Neural cell (in vitro differentiated cells): ENCODE measurements around the gene ARHGEF1. TPM values are rescaled to one million over a fixed set of nuclear protein-coding genes. Genes with fewer than 3 reads are reported as not detected.

Source experiments
- H2AFZ ChIP-seq: fragments of 200-600, 300-800 bp; sonication (generic), shearing (Covaris generic); 2 replicates; pipeline ENCODE4 v1.6.0; 2014; ENCODE audit warnings: low read depth, mild to moderate bottlenecking, antibody characterized with exemption, low read length, moderate library complexity
- H3F3A ChIP-seq: fragments of 200-600 bp; shearing (Covaris generic); 2 replicates; pipeline ENCODE4 v1.6.1; 2016; ENCODE audit warnings: mild to moderate bottlenecking, moderate library complexity, mixed read lengths, antibody characterized with exemption, low read length; ENCODE audit not compliant: insufficient read depth, poor library complexity, severe bottlenecking
- H3K27ac ChIP-seq: fragments of 200-600, 300-800 bp; sonication (generic), shearing (Covaris generic); 2 replicates; pipeline ENCODE4 v1.5.1; 2014; ENCODE audit warnings: mild to moderate bottlenecking, low read length, moderate library complexity
- H3K27me3 ChIP-seq: fragments of 300-800, 200-600 bp; sonication (generic), shearing (Covaris generic); 2 replicates; pipeline ENCODE4 v1.6.0; 2014; ENCODE audit warnings: mild to moderate bottlenecking, low read depth, low read length, moderate library complexity; ENCODE audit not compliant: insufficient read depth
- H3K36me3 ChIP-seq: fragments of 300-800, 200-600 bp; sonication (generic), shearing (Covaris generic); 2 replicates; pipeline ENCODE4 v1.5.1; 2014; ENCODE audit warnings: mild to moderate bottlenecking, antibody characterized with exemption, low read length, moderate library complexity; ENCODE audit not compliant: insufficient read depth
- H3K4me2 ChIP-seq: fragments of 300-800, 200-600 bp; sonication (generic), shearing (Covaris generic); 2 replicates; pipeline ENCODE4 v1.6.0; 2014; ENCODE audit warnings: mild to moderate bottlenecking, low read length
- H3K4me3 ChIP-seq: fragments of 300-800, 200-600 bp; sonication (generic), shearing (Covaris generic); 2 replicates; pipeline ENCODE4 v1.5.1; 2014; ENCODE audit warnings: mild to moderate bottlenecking, low read length, moderate library complexity
- H3K79me2 ChIP-seq: fragments of 200-600 bp; shearing (Covaris generic); replicated peaks from 2 replicates; pipeline ENCODE4 v1.6.0; 2014; ENCODE audit warnings: mild to moderate bottlenecking, low read length, moderate library complexity; ENCODE audit not compliant: insufficient read depth
- H3K9ac ChIP-seq: fragments of 300-800, 200-600 bp; sonication (generic), shearing (Covaris generic); 2 replicates; pipeline ENCODE4 v1.6.1; 2016; ENCODE audit warnings: mild to moderate bottlenecking, low read length, mixed read lengths
- H3K9me2 ChIP-seq: fragments of 200-600 bp; shearing (Covaris generic); 2 replicates; pipeline ENCODE4 v1.6.1; 2016; ENCODE audit warnings: mild to moderate bottlenecking, low read length, mixed read lengths; ENCODE audit not compliant: insufficient read depth
- H3K9me3 ChIP-seq: fragments of 200-600, 300-800 bp; sonication (generic), shearing (Covaris generic); 2 replicates; pipeline ENCODE4 v1.6.1; 2016; ENCODE audit warnings: mild to moderate bottlenecking, mixed run types, low read length, moderate library complexity, mixed read lengths
- H4K20me1 ChIP-seq: fragments of 200-600 bp; shearing (Covaris generic); 2 replicates; pipeline ENCODE4 v1.6.1; 2016; ENCODE audit warnings: mild to moderate bottlenecking, mixed run types; ENCODE audit not compliant: insufficient read depth
- EP300 ChIP-seq: fragments of 450-650 bp; conservative IDR thresholded peaks from 2 replicates; pipeline ENCODE4 v1.6.1; 2014; ENCODE audit warnings: antibody characterized with exemption, mild to moderate bottlenecking, moderate library complexity; ENCODE audit not compliant: poor library complexity, severe bottlenecking
- EZH2 ChIP-seq: fragments of 200-600, 300-800 bp; shearing (Covaris generic), sonication (generic); IDR thresholded peaks from 2 replicates; pipeline ENCODE4 v1.6.1; 2014; ENCODE audit warnings: antibody characterized with exemption, low read length, borderline replicate concordance, mild to moderate bottlenecking; ENCODE audit not compliant: insufficient read depth, poor library complexity, severe bottlenecking
- MXI1 ChIP-seq: fragments of 450-650 bp; conservative IDR thresholded peaks from 2 replicates; pipeline ENCODE4 v1.6.1; 2014; ENCODE audit warnings: antibody characterized with exemption, mild to moderate bottlenecking; ENCODE audit not compliant: poor library complexity, severe bottlenecking
- POLR2AphosphoS5 ChIP-seq: IDR thresholded peaks from 2 replicates; pipeline ENCODE4 v1.6.1; 2012
- RAD21 ChIP-seq: fragments of 450-650 bp; conservative IDR thresholded peaks from 2 replicates; pipeline ENCODE4 v1.6.1; 2014; ENCODE audit warnings: antibody characterized with exemption, mild to moderate bottlenecking, moderate library complexity
- SMC3 ChIP-seq: fragments of 450-650 bp; conservative IDR thresholded peaks from 2 replicates; pipeline ENCODE4 v1.6.1; 2014; ENCODE audit warnings: antibody characterized with exemption, mild to moderate bottlenecking, moderate library complexity; ENCODE audit not compliant: poor library complexity
- TAF1 ChIP-seq: IDR thresholded peaks from 2 replicates; pipeline ENCODE4 v1.6.1; 2012; ENCODE audit warnings: low read depth
- polyA plus RNA-seq: library from polyadenylated mRNA; depleted of rRNA; stranded (reverse); fragments of >200 nt; gene quantifications from 2 replicates; pipeline ENCODE4 v1.2.3, GENCODE V29; 2014
- TF ChIP-seq, protein P1 (sequence below): fragments of 450-650 bp; IDR thresholded peaks from 2 replicates; pipeline ENCODE4 v1.5.1; 2014; ENCODE audit warnings: antibody characterized with exemption, mild to moderate bottlenecking, moderate library complexity; ENCODE audit not compliant: poor library complexity, severe bottlenecking
- TF ChIP-seq, protein P2 (sequence below): IDR thresholded peaks from 2 replicates; pipeline ENCODE4 v1.6.1; 2012; ENCODE audit warnings: borderline replicate concordance

The ARHGEF1 gene
- polyA plus RNA-seq, 1 donor from 2014 or later, result 12.0 TPM

DNA sequence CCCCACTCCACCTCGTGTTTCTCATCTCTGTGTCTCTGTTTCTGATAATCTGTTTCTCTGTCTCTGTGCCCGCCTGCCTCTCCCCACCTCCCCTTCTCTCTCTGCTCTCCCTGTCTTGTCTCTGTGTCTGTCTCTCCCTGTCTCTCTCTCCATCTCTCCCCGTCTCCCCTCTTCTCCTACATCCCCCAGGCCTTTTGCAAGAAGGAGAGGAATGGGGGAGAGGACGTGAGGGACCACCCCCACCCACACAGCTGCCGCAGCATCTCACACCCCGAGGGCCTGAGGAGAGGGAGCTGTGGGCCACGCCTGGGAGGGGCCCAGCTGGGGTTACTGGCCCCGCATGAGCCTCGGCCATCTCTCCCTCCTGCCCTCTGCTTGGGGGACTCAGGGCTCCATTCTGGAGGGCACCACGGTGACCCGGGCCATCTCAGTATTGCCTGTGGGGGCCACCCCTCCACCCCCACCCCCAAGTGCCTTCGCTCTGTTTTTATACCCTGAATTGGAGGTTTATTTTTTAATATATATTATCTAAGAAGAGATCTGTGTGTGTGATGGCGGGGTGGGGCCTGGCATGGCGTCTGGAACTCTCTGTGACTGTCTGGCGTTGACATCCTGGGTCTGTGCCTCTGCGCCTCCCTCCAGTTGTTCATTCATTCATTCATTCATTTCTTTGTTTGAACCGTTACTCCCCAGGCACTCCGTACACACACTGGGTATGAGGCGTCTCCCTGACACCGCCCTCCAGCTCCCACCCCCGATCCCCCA is 24.1 kb downstream of the ARHGEF1 start:
- no peak overlapping the region for H2AFZ ChIP-seq
- no peak overlapping the region for H3K4me2 ChIP-seq
- H3K4me3 ChIP-seq, result no peak overlapping the region
- H4K20me1 ChIP-seq, result no peaks in the 10 kb centered on the region
- H3K9ac ChIP-seq, result no peak overlapping the region
- H3K79me2 ChIP-seq, result no peaks in the 10 kb centered on the region
- no peaks in the 10 kb centered on the region for H3K36me3 ChIP-seq
- TF ChIP-seq EZH2, result no peak
- TF ChIP-seq MXI1, result no peak
- TF ChIP-seq, protein P1, sequence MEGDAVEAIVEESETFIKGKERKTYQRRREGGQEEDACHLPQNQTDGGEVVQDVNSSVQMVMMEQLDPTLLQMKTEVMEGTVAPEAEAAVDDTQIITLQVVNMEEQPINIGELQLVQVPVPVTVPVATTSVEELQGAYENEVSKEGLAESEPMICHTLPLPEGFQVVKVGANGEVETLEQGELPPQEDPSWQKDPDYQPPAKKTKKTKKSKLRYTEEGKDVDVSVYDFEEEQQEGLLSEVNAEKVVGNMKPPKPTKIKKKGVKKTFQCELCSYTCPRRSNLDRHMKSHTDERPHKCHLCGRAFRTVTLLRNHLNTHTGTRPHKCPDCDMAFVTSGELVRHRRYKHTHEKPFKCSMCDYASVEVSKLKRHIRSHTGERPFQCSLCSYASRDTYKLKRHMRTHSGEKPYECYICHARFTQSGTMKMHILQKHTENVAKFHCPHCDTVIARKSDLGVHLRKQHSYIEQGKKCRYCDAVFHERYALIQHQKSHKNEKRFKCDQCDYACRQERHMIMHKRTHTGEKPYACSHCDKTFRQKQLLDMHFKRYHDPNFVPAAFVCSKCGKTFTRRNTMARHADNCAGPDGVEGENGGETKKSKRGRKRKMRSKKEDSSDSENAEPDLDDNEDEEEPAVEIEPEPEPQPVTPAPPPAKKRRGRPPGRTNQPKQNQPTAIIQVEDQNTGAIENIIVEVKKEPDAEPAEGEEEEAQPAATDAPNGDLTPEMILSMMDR, result no peak
- TF ChIP-seq, protein P2, sequence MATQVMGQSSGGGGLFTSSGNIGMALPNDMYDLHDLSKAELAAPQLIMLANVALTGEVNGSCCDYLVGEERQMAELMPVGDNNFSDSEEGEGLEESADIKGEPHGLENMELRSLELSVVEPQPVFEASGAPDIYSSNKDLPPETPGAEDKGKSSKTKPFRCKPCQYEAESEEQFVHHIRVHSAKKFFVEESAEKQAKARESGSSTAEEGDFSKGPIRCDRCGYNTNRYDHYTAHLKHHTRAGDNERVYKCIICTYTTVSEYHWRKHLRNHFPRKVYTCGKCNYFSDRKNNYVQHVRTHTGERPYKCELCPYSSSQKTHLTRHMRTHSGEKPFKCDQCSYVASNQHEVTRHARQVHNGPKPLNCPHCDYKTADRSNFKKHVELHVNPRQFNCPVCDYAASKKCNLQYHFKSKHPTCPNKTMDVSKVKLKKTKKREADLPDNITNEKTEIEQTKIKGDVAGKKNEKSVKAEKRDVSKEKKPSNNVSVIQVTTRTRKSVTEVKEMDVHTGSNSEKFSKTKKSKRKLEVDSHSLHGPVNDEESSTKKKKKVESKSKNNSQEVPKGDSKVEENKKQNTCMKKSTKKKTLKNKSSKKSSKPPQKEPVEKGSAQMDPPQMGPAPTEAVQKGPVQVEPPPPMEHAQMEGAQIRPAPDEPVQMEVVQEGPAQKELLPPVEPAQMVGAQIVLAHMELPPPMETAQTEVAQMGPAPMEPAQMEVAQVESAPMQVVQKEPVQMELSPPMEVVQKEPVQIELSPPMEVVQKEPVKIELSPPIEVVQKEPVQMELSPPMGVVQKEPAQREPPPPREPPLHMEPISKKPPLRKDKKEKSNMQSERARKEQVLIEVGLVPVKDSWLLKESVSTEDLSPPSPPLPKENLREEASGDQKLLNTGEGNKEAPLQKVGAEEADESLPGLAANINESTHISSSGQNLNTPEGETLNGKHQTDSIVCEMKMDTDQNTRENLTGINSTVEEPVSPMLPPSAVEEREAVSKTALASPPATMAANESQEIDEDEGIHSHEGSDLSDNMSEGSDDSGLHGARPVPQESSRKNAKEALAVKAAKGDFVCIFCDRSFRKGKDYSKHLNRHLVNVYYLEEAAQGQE, result no peak
- no peak for TF ChIP-seq RAD21
- TF ChIP-seq TAF1, result no peak
- TF ChIP-seq POLR2AphosphoS5, result no peak
- TF ChIP-seq EP300, result no peak
- TF ChIP-seq SMC3, result no peak
- H3K9me3 ChIP-seq, result no peaks in the 10 kb centered on the region
- H3F3A ChIP-seq, result no peaks in the 10 kb centered on the region
- no peak overlapping the region for H3K27ac ChIP-seq
- peaks cover 16% of the 10 kb centered on the region for H3K27me3 ChIP-seq
- H3K9me2 ChIP-seq, result no peaks in the 10 kb centered on the region

DNA sequence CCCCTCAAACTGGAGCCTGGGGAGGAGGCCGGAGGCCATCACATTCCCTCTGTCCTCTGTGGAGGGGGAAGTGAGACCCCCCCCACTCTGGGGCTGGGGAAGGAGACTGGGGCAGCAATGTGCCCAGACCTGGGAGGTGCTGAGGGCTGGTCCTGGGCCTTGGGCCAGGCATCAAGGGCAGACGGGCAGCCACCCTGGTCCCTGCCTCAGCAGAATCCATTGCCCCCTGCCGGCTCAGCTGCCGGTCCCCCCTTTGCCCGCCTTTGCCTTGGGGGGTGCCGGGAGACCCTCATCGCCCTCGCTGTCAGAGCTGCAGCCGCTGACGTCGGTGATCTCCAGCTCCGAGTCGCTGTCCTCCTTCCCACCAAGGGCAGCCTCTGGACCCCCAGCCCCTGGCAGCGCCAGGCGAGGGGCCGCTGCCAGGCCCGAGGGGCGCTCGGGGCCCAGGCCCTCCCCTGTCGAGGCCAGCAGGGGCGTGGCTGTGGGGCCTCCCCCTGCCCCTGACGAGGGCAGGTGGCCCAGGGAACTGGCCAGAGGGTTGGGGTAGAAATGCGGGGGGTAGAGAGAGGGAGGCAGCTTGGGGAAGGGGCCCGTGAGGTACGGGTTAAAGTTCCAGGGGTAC is 25.1 kb downstream of the ARHGEF1 start:
- H3K27me3 ChIP-seq, result peaks cover 25% of the 10 kb centered on the region
- TF ChIP-seq RAD21 (no peak), TAF1 (no peak)
- no peaks in the 10 kb centered on the region for H3F3A ChIP-seq
- H3K4me2 ChIP-seq, result no peak overlapping the region
- H3K36me3 ChIP-seq, result no peaks in the 10 kb centered on the region
- no peak overlapping the region for H3K9ac ChIP-seq
- no peak overlapping the region for H2AFZ ChIP-seq
- no peak overlapping the region for H3K27ac ChIP-seq
- no peaks in the 10 kb centered on the region for H3K9me2 ChIP-seq
- no peaks in the 10 kb centered on the region for H4K20me1 ChIP-seq
- H3K4me3 ChIP-seq, result no peak overlapping the region
- no peaks in the 10 kb centered on the region for H3K9me3 ChIP-seq
- H3K79me2 ChIP-seq, result no peaks in the 10 kb centered on the region
